Cardiac fibroblast (primary cell): ENCODE results near the gene THOP1.

Experiments
- DNase-seq, 2 donors: peaks; one replicate each; pipeline versions ENCODE4 v3.0.0 to v3.0.0-alpha.2; 2010; ENCODE audit warnings: low read depth in 2 of 2
- H3K4me3 ChIP-seq, 2 donors: replicated peaks in 1 of 2; 1 replicate in 1 of 2; 2 replicates in 1 of 2; pipeline ENCODE4 v1.5.1; 2011; ENCODE audit warnings: low read depth in 2 of 2, low read length in 2 of 2, mild to moderate bottlenecking in 2 of 2, moderate library complexity in 1 of 2
- TF ChIP-seq, protein P1 (sequence below): IDR thresholded peaks from one replicate; pipeline ENCODE4 v1.5.1; 2011; ENCODE audit warnings: low read depth, mild to moderate bottlenecking, low read length, inconsistent platforms

Gene THOP1

DNA sequence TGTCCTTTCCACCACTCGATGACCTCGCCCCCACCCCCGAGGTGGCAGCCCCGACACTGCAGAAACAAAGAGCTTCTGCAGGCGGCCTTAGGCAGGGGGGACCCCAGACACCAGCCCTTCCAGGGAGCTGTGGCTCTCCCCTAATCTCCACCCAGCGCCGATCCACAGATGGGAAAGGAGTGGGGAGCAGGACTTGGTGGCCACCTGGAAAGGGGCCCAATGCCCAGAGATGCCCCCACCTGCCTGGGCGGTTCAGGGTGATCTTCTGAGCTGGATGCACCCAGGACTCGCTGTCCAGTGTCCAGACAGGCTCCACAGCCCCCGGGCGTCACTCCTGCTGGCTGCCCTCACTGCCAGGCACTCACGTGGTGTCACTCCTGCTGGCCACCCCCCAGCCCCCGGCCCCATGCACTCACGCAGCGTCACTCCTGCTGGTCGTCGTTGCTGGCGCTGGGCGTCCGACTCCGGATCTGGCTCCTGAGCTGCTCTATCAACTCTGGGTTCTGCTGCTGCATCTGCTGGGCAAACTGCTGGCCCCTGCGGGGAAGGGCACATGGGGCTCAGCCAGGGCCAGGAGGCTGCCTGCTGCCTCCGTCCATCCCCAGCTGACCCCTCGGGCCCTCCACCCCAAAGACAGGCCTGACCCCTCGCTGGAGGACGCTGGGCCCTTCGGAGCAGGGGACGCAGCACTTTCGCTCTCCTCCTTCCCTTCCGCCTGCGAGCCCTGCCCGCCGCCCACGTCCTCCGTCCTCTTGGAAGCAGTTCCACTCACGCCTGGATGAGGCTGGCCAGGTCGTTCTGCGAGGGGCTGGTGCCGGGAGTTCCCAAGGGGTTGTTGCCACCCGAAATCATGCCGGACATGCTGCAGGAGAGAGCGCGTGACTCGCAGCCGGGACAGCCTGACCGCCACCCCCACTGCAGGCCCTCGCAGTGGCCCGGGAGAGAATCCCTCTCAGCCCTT, 28.1 kb upstream of the THOP1 start:
- no peak for DNase-seq
- TF ChIP-seq, protein P1, sequence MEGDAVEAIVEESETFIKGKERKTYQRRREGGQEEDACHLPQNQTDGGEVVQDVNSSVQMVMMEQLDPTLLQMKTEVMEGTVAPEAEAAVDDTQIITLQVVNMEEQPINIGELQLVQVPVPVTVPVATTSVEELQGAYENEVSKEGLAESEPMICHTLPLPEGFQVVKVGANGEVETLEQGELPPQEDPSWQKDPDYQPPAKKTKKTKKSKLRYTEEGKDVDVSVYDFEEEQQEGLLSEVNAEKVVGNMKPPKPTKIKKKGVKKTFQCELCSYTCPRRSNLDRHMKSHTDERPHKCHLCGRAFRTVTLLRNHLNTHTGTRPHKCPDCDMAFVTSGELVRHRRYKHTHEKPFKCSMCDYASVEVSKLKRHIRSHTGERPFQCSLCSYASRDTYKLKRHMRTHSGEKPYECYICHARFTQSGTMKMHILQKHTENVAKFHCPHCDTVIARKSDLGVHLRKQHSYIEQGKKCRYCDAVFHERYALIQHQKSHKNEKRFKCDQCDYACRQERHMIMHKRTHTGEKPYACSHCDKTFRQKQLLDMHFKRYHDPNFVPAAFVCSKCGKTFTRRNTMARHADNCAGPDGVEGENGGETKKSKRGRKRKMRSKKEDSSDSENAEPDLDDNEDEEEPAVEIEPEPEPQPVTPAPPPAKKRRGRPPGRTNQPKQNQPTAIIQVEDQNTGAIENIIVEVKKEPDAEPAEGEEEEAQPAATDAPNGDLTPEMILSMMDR = no peak
- no peak overlapping the region for H3K4me3 ChIP-seq

DNA sequence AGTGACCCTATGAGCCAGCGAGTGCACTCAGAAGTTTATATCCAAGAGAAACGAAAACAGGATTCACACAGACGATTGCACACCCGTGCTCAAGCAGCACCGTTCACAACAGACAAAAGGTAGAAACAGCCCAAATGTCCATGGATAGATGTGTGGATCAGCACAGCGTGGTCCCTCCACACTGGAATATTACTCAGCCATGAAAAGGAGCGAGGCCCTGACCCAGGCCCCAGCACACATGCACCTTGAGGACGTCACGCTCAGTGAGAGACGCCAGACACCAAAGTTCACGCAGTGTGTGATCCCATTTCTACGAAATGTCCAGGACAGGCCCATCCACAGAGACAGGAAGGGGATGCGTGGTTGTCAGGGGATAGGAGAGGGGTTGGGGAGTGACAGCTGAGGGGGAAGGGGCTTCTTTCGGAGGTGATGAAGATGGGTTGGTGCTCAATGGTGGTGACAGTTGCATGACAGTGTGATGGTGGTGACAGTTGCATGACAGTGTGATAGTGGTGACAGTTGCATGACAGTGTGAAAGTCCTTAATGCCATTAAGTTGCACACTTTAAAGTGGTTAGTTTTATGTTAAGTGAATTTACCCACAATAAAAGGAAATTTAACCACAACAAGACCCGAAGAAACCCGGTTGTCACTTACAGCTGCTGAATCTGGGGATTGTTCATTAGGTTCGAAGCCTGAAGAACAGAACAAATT, 26.5 kb upstream of the THOP1 start:
- no peak overlapping the region for H3K4me3 ChIP-seq
- TF ChIP-seq, protein P1 = no peak
- no peak for DNase-seq

DNA sequence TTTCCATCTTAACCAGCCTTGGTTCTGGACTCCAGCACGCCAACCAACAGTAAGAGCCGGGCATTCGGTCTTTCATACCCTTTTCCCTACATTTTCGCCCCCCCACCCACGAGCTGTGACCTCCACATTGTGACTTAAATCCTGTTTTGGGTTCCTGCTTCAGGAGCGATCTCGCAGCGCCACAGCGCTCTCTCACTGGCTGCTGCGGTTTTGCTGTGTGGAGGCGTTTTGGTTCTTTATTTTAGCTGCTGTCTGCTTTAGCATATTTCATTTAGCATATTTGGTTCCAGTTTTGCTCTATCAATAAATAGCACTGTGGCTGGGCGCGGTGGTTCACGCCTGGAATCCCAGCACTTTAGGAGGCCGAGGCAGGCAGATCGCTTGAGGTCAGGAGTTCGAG, 25.9 kb upstream of the THOP1 start:
- no peak for DNase-seq
- TF ChIP-seq, protein P1 = no peak
- no peak overlapping the region for H3K4me3 ChIP-seq

DNA sequence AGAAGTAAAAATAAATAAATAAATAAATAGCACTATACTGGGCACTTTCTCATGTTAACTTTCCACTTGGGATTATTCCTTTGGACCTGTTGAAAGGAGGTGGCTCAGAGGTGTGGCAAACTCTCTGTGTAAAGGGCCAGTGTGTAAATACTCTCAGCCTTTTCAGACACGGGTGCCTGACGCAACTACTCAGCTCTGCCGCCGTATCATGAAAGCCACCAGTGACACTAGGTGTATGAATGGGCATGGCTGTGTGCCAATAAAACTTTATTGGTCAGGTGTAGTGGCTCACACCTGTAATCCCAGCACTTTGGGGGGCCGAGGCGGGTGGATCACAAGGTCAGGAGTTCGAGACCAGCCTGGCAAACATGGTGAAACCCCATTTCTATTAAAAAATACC, 25.3 kb upstream of the THOP1 start:
- TF ChIP-seq, protein P1 = no peak
- DNase-seq = no peak
- H3K4me3 ChIP-seq = no peak overlapping the region

DNA sequence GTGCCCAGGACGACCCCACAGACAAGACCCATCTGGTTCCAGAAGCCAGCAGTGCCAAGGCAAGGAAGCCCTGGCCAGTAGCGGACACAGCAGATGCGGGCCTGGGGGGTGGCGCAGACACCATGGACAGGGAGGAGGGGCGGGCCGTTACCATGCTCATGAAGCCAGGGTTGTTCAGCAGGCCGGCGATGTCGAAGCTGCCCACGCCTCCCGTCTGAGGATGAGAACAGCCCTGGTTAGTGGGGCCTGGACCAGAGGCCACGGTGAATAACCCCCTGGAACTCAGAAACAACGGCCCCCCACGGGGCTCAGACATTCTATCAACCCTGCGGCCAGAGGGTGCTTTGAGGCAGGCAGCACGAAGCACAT, 24.0 kb upstream of the THOP1 start:
- H3K4me3 ChIP-seq = no peak overlapping the region
- TF ChIP-seq, protein P1 = no peak
- DNase-seq = no peak

DNA sequence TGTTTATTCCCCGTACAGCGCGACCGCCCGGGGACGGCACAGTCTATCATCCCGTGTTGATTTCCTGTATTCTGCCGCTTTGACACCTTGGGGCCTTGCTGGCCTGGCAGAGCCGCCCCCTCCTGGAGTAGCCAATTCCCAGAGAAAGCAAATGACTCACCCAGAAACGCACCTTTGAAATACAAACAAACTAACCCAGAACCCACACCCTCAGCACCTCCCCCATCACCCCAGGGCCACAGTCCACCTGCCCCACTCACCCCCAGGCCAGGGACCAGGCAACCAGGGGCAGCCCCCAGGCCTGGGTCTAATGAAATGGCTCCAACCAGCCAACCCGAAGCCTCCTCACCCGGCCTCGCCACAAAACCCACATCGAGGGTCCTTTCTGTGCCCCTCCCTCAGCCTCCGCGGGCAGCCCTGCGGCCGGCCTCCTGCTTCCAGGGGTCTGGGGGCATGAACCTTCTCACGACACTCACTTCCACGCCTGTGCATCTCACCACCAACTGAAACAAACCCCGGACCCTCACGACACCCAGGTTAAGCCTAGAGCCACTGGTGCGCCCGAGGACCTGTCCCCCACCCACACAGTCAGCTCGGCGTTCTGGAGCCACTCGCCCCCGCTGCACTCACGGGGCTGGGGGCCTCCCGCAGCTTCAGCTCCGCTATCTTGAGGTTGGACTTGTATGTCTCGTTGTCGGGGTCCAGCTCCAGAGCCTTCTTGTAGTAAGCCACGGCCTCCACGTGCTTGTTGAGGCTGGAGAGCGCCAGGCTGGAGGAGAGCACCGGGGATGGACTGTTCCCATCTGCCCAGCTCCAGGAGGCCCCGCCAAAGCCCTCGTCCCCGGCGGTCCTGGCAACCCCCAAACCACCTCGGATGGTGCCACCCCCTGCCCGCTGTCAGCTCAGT, 23.2 kb upstream of the THOP1 start:
- TF ChIP-seq, protein P1 = no peak
- no peak overlapping the region for H3K4me3 ChIP-seq
- no peak for DNase-seq
